Thyroid gland (tissue), 4 donors: Measurements from ENCODE around the gene GLB1L3.

Experiments
- CTCF ChIP-seq, 6 experiments: fragments of 200-600 bp in 3 of 6; fragments of 450-650 bp in 3 of 6; sonication (generic) in 3 of 6; IDR thresholded peaks; one replicate each; pipeline ENCODE4 v1.5.1; 2016 to 2019; ENCODE audit warnings: antibody characterized with exemption in 6 of 6, mild to moderate bottlenecking in 2 of 6, inconsistent platforms in 1 of 6, moderate library complexity in 1 of 6
- POLR2A ChIP-seq, 2 donors: fragments of 450-650 bp; IDR thresholded peaks; one replicate each; pipeline ENCODE4 v1.6.1; 2017; ENCODE audit warnings: antibody characterized with exemption in 2 of 2, mild to moderate bottlenecking in 2 of 2, moderate library complexity in 1 of 2

- TF ChIP-seq CTCF (IDR thresholded peaks at IDR 0.05) (no peak), POLR2A (IDR thresholded peaks at IDR 0.05) (no peak)
Observed at GRCh38 chr11:134270250-134270714, 5.9 kb upstream of the GLB1L3 start.
